Measurements from ENCODE around the gene CEP104.

CEP104 gene

GRCh38 chr1:3795453-3796214 is 61.4 kb downstream of the CEP104 start:
- no peak for DNase-seq

GRCh38 chr1:3790952-3791351 is 66.1 kb downstream of the CEP104 start:
- no peak for DNase-seq

DNA sequence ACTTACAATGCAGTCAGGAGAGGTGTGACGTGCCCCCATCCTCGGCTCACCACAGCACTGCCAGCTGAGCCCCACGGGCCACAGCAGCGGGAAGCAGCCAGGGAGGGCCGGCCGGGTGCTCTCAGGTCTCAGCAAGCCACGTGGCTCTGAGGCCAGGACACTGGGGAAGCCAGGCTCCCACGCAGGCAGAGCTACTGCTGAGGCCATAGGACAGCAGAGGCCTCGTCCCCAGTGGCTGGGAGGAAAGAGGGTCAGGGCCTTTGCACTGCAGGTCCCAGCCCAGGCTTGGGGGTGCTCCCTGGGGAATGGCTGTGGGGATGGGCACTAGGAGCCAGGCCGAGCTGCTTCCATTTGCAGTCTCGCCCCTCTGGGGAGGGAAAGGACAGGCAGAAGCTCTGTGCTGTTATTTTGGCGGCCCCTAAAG is 66.5 kb downstream of the CEP104 start:
- DNase-seq, result no peak

DNA sequence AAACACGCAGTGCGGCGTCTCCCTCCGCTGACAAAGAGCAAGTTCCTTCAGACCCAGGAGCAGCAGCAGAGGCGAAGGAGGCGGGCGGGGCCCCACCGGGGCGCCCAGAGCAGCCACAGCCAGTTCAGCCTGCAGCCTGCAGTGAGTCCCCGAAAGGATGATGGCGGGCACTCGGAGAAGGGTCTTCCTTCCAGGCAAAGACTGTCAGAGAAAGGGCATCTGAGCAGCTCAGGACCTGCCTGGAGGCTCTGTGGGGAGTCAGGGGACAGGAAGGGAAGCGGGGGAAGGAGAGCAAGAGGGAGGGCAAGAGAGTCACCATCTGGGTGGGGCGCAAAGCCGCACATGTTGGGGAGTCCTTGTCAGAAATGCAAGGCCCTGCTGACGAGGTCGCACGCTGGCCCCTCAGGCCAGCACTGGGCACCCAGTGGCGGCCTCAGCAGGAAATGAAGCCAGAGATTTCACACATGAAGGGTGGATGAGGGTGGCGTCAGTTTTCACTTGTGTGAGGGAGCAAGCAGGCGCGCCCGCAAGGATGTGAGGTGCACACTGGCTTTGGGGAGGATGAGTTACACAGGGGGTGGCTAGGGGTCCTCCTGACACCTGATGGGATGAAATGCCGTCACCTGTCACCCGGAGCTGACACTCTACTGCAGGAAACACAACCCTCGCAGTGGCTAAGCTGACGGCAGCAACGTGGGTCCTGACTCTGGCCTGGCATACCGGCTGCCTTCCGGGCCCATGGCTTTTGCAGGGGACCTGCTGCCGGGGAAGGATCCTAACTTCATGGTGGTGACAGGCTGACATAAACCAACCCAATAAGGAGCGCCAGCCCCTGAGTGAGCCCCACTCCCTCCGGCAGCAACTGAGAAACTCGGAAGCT is 67.3 kb downstream of the CEP104 start:
- DNase-seq, result no peak

GRCh38 chr1:3788756-3789420 is 68.1 kb downstream of the CEP104 start:
- DNase-seq, result no peak

- DNase-seq, result no peak
Observed at GRCh38 chr1:3787745-3788605, 69.0 kb downstream of the CEP104 start.

GRCh38 chr1:3787349-3787715 is 69.7 kb downstream of the CEP104 start:
- no peak for DNase-seq

GRCh38 chr1:3786468-3787348 is 70.3 kb downstream of the CEP104 start:
- DNase-seq, result no peak

DNA sequence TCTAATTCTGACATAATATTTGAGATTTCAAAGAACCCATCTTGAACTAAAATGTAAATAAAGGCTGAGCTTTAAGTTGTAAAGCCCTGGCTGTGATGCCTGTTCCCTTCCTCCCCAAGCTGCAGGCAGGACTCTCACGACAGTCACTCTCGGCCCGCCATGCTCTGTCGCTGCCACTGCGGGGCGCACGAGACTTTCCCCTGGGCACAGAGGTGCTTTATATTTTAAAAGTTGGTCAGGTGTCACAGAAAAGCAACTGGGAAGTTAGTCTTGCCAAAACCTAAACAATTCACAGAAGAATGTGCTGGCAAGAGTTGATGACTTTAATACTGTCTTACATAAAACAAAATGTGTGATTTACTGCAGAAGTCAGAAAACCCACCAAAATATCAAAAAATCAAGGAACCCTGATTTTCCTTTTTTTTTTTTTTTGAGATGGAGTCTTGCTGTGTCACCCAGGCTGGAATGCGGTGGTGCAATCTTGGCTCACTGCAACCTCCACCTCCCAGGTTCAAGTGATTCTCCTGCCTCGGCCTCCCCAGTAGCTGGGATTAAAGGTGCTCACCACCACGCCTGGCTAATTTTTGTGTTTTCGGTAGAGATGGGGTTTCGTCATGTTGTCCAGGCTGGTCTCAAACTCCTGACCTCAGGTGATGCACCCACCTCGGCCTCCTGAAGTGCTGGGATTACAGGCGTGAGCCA is 71.4 kb downstream of the CEP104 start:
- no peak for DNase-seq

DNA sequence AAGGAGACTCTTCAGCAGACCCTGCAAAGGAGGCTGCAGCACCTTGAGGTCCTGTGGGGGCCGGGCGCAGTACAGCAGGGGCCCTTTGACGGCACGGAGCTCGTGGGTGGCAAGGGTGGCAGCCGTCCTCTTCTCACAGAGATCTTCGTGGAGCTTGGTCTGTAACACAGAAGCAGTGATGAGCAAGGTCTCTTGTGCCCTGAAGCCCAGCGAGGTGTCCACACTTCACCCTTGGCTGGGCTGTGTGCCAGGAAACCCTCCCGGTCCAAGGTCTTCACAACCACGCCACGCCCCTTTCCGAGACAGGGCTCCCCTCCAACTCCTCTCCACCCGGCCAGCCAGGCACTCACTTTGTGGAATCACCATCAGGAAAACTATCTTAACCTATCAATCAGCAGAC is 72.0 kb downstream of the CEP104 start:
- DNase-seq, result no peak

DNA sequence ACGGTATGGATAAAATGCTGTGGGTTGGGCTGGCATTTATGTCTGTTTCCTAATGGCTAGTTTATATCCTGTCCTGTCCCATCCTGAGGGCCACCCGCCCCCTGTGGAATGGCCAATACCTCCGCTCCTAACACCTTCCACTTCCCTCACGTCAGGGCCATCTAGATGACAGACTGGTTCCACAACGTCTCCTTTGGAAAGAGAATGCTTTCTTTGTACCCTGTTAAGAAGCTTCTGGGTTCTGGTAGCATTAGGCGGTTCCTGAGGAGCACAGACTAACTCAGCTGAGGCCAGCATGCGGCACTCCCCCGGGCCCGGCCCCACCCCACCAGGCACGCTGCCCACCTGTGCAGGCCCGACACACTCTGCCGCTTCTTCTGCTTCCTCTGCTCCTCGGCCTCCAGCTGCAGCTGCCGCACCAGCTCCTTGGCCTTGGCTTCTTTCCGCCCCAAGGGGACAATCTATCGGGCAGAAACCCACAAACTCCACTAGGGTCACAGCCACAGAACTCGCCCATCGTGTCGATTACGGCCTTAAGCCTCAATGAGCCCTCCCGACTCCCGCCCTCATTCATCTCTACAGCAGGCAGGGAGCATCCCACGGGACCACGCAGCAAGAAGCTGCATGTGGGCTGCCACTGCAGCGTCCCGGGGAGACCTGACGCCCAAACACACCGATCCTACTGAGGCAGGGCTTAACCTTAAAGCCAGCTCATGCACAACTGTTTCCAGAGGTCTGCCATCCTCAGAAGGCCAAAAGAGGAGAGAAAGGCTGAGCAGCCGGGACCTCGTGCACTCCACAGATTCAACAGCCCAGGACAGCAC is 73.1 kb downstream of the CEP104 start:
- DNase-seq, result no peak

- no peak for DNase-seq
Observed at GRCh38 chr1:3780901-3781300, 76.1 kb downstream of the CEP104 start.

DNA sequence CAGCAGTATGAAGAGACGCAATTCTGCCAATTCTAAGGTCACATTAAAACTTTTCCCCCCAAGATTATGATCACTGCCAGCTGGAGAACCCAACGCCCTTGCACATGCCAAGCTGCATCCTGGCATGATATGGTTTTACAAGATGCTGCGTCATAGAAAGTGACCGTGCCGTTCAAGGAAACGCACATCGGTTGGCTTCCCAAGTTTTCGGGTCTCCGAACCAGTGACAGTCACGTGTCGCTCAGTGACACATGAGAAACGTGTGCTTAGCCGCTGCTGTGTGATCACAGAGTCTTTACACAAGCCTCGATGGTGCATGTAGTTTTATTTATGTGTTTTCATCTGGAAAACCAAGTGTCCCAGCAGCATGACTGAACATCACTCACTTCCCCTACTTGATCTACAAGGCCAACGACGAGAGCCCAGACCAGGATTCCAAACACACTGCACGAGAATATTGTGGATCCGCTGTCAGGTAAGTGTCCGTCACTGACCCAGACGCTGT is 77.0 kb downstream of the CEP104 start:
- no peak for DNase-seq

GRCh38 chr1:3779265-3779911 is 77.6 kb downstream of the CEP104 start:
- DNase-seq, result no peak

DNA sequence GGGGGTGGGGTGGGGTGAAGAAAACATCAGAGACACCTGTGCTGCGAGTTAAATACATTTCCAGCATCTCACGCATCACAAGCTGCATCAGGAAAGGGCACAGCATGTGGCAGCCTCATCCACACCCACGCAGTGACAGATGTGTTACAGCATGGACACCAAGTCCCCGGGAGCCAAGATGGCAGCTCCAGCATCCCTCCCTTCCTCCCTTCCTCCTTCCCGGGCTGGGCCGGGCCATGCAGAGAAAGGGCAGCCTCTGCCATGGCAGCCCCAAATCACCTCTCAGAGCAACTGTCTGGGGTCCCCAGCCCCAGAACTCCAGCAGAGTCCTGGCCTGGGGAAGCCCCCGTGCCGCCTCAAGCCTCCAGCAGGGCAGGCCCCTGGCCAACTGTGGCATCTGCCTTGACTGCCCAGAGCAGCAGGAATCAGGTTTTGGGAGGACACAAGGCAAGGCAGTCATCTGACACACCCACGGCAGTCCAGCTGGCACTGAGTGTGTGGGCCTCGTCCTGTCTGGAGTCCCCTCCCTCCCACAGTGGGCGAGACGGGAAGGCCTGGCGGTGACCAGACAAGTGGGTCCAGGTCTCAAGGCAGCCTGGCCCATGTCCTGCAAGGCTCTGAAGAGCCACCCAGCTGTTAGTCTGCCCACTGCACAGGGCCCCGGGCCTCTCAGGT is 78.3 kb downstream of the CEP104 start:
- no peak for DNase-seq

DNA sequence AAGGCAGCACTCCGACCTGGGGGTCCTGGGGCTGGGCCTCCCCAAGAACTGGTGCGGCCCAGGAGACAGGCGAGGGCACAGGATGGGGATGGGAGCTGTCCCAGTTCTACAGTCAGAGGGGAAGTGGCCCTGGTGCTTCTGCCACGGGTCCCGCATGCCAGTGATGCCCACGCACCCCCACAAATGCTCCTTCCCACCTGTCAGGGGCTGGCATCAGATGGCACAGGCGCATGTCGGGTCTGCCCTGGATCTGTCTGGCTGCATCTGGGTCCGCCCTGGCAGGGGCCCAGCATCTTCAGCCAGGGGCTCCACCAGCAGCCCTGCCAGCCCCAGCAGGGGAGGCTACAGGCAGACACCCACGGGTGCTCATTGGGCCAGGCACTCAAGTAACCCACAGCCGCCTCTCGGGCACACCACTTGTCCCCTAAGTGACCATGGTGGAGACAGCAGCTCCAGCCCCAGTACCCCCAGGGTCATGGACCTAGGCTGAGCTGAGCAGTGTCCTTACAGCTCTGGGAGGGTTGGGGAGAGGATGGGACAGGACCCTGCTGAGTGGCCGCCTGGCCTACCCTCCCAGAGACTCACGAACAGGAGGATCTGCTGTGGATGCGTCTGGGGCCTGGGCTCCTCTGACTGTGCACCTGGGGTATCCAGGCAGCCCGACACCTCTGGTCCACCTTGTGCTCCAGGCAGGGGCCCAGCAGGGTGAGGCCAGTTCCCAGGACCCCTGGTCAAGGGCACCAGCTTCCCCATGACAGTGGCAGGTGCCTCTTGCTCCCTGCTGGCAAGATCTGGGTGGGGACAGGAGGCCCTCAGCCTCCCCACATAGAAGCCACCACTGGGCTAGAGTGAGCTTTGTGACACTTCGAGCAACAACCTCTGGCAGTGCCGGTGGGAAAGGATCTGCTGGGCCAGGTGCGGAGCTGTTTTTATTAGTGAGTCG is 79.1 kb downstream of the CEP104 start:
- DNase-seq, result no peak

DNA sequence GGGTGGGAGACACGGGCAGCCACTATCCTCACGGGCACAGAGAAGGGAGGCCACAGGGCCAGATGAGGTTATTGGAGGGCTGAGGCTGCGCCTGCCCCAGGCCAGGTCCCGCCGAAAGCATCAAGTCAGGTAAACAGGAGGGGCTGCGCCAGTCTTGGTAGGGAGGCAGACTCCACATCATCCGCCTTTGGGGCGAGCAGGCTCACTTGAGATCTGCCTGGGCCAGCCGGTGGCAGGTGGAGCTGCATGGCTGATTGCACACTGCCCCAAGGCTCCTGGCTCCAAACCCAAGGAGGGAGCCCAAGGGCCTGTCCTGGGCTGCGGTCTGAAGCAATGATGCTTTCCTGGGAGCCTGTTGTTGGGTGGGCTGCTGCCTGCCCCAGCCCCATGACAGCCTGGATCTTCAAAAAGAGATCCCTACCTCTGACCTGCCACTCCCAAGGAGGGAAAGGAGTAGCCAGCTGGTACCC is 79.9 kb downstream of the CEP104 start:
- DNase-seq, result no peak

Measured in NCI-H748 treated with DMSO at 0.1 percent for 48 hours (cell line).